ENCODE data around the gene PTPRN2.

Gene PTPRN2

GRCh38 chr7:157646551-157646950 lies 941.1 kb downstream of the PTPRN2 start:
- H3K9me3 Mint-ChIP-seq: no peaks in the 10 kb centered on the region
- no peak overlapping the region for H3K27ac Mint-ChIP-seq
- H3K27me3 Mint-ChIP-seq: peaks cover 8 to 10% of the 10 kb centered on the region in 2 donors
- no peak overlapping the region for H3K4me3 Mint-ChIP-seq
- no peak for ATAC-seq (replicated peaks)
- DNase-seq: no peak
- no peaks in the 10 kb centered on the region for H3K36me3 Mint-ChIP-seq (ENCODE audit: insufficient read depth)
- H3K4me1 Mint-ChIP-seq (ENCODE audit: low read depth in 2 of 2): no peaks in the 10 kb centered on the region

GRCh38 chr7:157645539-157645938 lies 942.1 kb downstream of the PTPRN2 start:
- Mint-ChIP-seq H3K4me1 (ENCODE audit: low read depth in 2 of 2) (no peaks in the 10 kb centered on the region), H3K9me3 (no peaks in the 10 kb centered on the region), H3K36me3 (ENCODE audit: insufficient read depth) (no peaks in the 10 kb centered on the region), H3K27me3 (peaks cover 14 to 20% of the 10 kb centered on the region in 2 donors), H3K27ac (no peak overlapping the region), H3K4me3 (no peak overlapping the region)
- no peak for ATAC-seq (replicated peaks)
- no peak for DNase-seq

- Mint-ChIP-seq H3K27me3 (peaks cover 19 to 26% of the 10 kb centered on the region in 2 donors), H3K27ac (no peak overlapping the region), H3K4me3 (no peak overlapping the region), H3K4me1 (ENCODE audit: low read depth in 2 of 2) (no peaks in the 10 kb centered on the region), H3K9me3 (peaks cover 1 to 5% of the 10 kb centered on the region in 2 donors), H3K36me3 (ENCODE audit: insufficient read depth) (no peaks in the 10 kb centered on the region)
- ATAC-seq (replicated peaks): no peak
- DNase-seq: no peak
Observed at GRCh38 chr7:157644946-157645345, 942.7 kb downstream of the PTPRN2 start.

- Mint-ChIP-seq H3K9me3 (peaks cover 1 to 7% of the 10 kb centered on the region in 2 donors), H3K27me3 (peaks cover 30 to 40% of the 10 kb centered on the region in 2 donors), H3K4me3 (no peak overlapping the region), H3K36me3 (ENCODE audit: insufficient read depth) (no peaks in the 10 kb centered on the region), H3K27ac (no peak overlapping the region), H3K4me1 (ENCODE audit: low read depth in 2 of 2) (no peaks in the 10 kb centered on the region)
- ATAC-seq (replicated peaks) (no peak), DNase-seq (no peak)
Observed at GRCh38 chr7:157643525-157643970, 944.1 kb downstream of the PTPRN2 start.

- Mint-ChIP-seq H3K4me1 (ENCODE audit: low read depth in 2 of 2) (no peaks in the 10 kb centered on the region), H3K36me3 (ENCODE audit: insufficient read depth) (no peaks in the 10 kb centered on the region), H3K9me3 (peaks cover 1 to 7% of the 10 kb centered on the region in 2 donors), H3K27ac (peak overlapping the region in 1 of 2 donors; percentile 9), H3K4me3 (no peak overlapping the region), H3K27me3 (peaks cover 42 to 52% of the 10 kb centered on the region in 2 donors)
- DNase-seq (no peak), ATAC-seq (replicated peaks) (no peak)
Observed at GRCh38 chr7:157641866-157642265, 945.8 kb downstream of the PTPRN2 start.

GRCh38 chr7:157640144-157640543 lies 947.5 kb downstream of the PTPRN2 start:
- peaks cover 1 to 7% of the 10 kb centered on the region in 2 donors for H3K9me3 Mint-ChIP-seq
- ATAC-seq (replicated peaks): no peak
- H3K27ac Mint-ChIP-seq: no peak overlapping the region
- peaks cover 55 to 66% of the 10 kb centered on the region in 2 donors for H3K27me3 Mint-ChIP-seq
- no peaks in the 10 kb centered on the region for H3K4me1 Mint-ChIP-seq (ENCODE audit: low read depth in 2 of 2)
- DNase-seq: no peak
- no peak overlapping the region for H3K4me3 Mint-ChIP-seq
- H3K36me3 Mint-ChIP-seq (ENCODE audit: insufficient read depth): no peaks in the 10 kb centered on the region

- no peaks in the 10 kb centered on the region for H3K36me3 Mint-ChIP-seq (ENCODE audit: insufficient read depth)
- peaks cover 1 to 7% of the 10 kb centered on the region in 2 donors for H3K9me3 Mint-ChIP-seq
- no peak overlapping the region for H3K4me3 Mint-ChIP-seq
- peaks cover 71 to 82% of the 10 kb centered on the region in 2 donors for H3K27me3 Mint-ChIP-seq
- no peak for DNase-seq
- H3K27ac Mint-ChIP-seq: no peak overlapping the region
- no peaks in the 10 kb centered on the region for H3K4me1 Mint-ChIP-seq (ENCODE audit: low read depth in 2 of 2)
- no peak for ATAC-seq (replicated peaks)
Observed at GRCh38 chr7:157638563-157638962, 949.1 kb downstream of the PTPRN2 start.

GRCh38 chr7:157637216-157637949 lies 950.2 kb downstream of the PTPRN2 start:
- H3K4me3 Mint-ChIP-seq: no peak overlapping the region
- H3K9me3 Mint-ChIP-seq: peaks cover 1 to 7% of the 10 kb centered on the region in 2 donors

GRCh38 chr7:157635669-157636068 lies 952.0 kb downstream of the PTPRN2 start:
- no peak for ATAC-seq (replicated peaks)
- Mint-ChIP-seq H3K4me1 (ENCODE audit: low read depth in 2 of 2) (no peaks in the 10 kb centered on the region), H3K4me3 (no peak overlapping the region), H3K27ac (no peak overlapping the region), H3K36me3 (ENCODE audit: insufficient read depth) (no peaks in the 10 kb centered on the region), H3K27me3 (peaks cover 64 to 80% of the 10 kb centered on the region in 2 donors), H3K9me3 (peaks cover 1 to 7% of the 10 kb centered on the region in 2 donors)
- DNase-seq: no peak

More at GRCh38 chr7:157637216-157637949, 950.2 kb downstream of the PTPRN2 start:
- DNase-seq (no peak), ATAC-seq (replicated peaks) (no peak)
- H3K4me1 Mint-ChIP-seq (ENCODE audit: low read depth in 2 of 2): no peaks in the 10 kb centered on the region
- no peaks in the 10 kb centered on the region for H3K36me3 Mint-ChIP-seq (ENCODE audit: insufficient read depth)
- no peak overlapping the region for H3K27ac Mint-ChIP-seq
- peaks cover 77 to 89% of the 10 kb centered on the region in 2 donors for H3K27me3 Mint-ChIP-seq

GRCh38 chr7:157635148-157635500 lies 952.5 kb downstream of the PTPRN2 start:
- Mint-ChIP-seq H3K27me3 (peaks cover 65 to 80% of the 10 kb centered on the region in 2 donors), H3K4me1 (ENCODE audit: low read depth in 2 of 2) (no peaks in the 10 kb centered on the region), H3K27ac (no peak overlapping the region), H3K9me3 (peaks cover under 1 to 4% of the 10 kb centered on the region in 2 donors), H3K4me3 (no peak overlapping the region), H3K36me3 (ENCODE audit: insufficient read depth) (peaks cover 3% of the 10 kb centered on the region)
- ATAC-seq (replicated peaks) (no peak), DNase-seq (no peak)

GRCh38 chr7:157634401-157635147 lies 953.0 kb downstream of the PTPRN2 start:
- Mint-ChIP-seq H3K4me3 (no peak overlapping the region), H3K27ac (no peak overlapping the region), H3K27me3 (peaks cover 61 to 78% of the 10 kb centered on the region in 2 donors), H3K36me3 (ENCODE audit: insufficient read depth) (peaks cover 3% of the 10 kb centered on the region), H3K9me3 (no peaks in the 10 kb centered on the region), H3K4me1 (ENCODE audit: low read depth in 2 of 2) (no peaks in the 10 kb centered on the region)
- ATAC-seq (replicated peaks) (no peak), DNase-seq (no peak)

- DNase-seq: no peak
- H3K27ac Mint-ChIP-seq: no peak overlapping the region
- H3K4me3 Mint-ChIP-seq: no peak overlapping the region
- peaks cover 3% of the 10 kb centered on the region for H3K36me3 Mint-ChIP-seq (ENCODE audit: insufficient read depth)
- no peak for ATAC-seq (replicated peaks)
- no peaks in the 10 kb centered on the region for H3K9me3 Mint-ChIP-seq
- H3K4me1 Mint-ChIP-seq (ENCODE audit: low read depth in 2 of 2): no peaks in the 10 kb centered on the region
- peaks cover 57 to 73% of the 10 kb centered on the region in 2 donors for H3K27me3 Mint-ChIP-seq
Observed at GRCh38 chr7:157633465-157634185, 954.0 kb downstream of the PTPRN2 start.

GRCh38 chr7:157630301-157630853 lies 957.2 kb downstream of the PTPRN2 start:
- no peaks in the 10 kb centered on the region for H3K9me3 Mint-ChIP-seq
- peaks cover 3% of the 10 kb centered on the region for H3K36me3 Mint-ChIP-seq (ENCODE audit: insufficient read depth)
- no peak overlapping the region for H3K4me3 Mint-ChIP-seq
- DNase-seq: no peak
- H3K4me1 Mint-ChIP-seq (ENCODE audit: low read depth in 2 of 2): peaks cover 3 to 4% of the 10 kb centered on the region in 2 donors
- H3K27me3 Mint-ChIP-seq: peaks cover 51 to 58% of the 10 kb centered on the region in 2 donors
- ATAC-seq (replicated peaks): no peak
- H3K27ac Mint-ChIP-seq: no peak overlapping the region

All from effector memory CD8-positive, alpha-beta T cell (primary cell).